GM03348 (cell line): ENCODE results near the gene NFAT5.
"Not testable (repeated sequence)": the region's sequence is repeated elsewhere in the genome, so short reads cannot be mapped to it uniquely, and the experiment has no call there.

Experiments
- DNase-seq: peaks from one replicate; pipeline ENCODE4 v3.0.0; 2012; ENCODE audit warnings: low spot score

NFAT5 gene, protein sequence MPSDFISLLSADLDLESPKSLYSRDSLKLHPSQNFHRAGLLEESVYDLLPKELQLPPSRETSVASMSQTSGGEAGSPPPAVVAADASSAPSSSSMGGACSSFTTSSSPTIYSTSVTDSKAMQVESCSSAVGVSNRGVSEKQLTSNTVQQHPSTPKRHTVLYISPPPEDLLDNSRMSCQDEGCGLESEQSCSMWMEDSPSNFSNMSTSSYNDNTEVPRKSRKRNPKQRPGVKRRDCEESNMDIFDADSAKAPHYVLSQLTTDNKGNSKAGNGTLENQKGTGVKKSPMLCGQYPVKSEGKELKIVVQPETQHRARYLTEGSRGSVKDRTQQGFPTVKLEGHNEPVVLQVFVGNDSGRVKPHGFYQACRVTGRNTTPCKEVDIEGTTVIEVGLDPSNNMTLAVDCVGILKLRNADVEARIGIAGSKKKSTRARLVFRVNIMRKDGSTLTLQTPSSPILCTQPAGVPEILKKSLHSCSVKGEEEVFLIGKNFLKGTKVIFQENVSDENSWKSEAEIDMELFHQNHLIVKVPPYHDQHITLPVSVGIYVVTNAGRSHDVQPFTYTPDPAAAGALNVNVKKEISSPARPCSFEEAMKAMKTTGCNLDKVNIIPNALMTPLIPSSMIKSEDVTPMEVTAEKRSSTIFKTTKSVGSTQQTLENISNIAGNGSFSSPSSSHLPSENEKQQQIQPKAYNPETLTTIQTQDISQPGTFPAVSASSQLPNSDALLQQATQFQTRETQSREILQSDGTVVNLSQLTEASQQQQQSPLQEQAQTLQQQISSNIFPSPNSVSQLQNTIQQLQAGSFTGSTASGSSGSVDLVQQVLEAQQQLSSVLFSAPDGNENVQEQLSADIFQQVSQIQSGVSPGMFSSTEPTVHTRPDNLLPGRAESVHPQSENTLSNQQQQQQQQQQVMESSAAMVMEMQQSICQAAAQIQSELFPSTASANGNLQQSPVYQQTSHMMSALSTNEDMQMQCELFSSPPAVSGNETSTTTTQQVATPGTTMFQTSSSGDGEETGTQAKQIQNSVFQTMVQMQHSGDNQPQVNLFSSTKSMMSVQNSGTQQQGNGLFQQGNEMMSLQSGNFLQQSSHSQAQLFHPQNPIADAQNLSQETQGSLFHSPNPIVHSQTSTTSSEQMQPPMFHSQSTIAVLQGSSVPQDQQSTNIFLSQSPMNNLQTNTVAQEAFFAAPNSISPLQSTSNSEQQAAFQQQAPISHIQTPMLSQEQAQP (N-terminal part only)

DNA sequence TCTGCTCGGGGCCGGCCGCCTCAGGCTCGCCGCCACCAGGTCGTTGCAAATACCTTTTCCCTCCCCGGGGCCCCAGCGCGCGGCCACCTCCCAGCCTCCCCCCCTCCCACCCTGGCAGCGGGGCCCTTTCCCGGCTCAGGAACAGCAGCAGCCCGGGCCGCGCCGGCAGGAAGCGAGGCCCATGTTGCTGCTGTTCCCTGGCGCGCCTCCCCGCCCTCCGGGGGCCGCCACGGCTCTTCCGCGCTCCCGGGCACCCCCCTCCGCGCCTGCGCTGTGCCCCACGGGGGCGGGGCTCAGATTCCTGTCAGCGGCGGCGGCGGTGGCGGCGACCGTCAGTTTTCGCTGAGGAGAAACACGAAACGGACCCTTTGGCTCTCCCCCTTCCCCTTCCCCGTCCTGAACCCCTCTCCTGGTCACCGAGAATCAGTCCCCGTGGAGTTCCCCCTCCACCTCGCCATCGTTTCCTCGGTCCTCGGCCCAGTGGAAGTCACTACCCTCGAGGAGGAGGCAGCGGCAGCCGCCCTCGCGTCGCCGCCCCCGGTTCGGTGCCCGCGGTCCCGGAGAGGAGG is at the start of gene NFAT5:
Gene NFAT5 (plus strand): TSS at position 296 of the 569 bp plus-strand sequence. CDS start 336 bp downstream, outside the sequence.
- DNase-seq: peak; percentile 94

GRCh38 chr16:69517914-69518313 is 47.9 kb upstream of the NFAT5 start:
- DNase-seq: not testable (repeated sequence)

DNA sequence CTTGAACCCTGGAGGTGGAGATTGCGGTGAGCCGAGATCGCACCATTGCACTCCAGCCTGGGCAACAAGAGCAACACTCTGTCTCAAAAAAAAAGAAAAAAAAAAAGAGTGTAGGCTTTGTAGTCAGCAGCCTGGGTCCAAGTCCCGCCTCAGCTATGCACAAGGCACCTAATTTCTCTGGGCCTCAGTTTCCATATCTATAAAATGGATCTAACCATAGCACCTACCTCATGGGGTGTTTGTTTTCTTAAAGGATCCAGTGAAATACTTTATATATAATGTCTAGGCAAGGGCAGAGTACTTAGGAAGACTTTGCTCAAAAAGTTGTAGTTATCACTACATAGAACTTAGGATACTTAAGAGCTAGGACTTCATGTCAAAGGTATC is 45.4 kb upstream of the NFAT5 start:
- DNase-seq: no peak

DNA sequence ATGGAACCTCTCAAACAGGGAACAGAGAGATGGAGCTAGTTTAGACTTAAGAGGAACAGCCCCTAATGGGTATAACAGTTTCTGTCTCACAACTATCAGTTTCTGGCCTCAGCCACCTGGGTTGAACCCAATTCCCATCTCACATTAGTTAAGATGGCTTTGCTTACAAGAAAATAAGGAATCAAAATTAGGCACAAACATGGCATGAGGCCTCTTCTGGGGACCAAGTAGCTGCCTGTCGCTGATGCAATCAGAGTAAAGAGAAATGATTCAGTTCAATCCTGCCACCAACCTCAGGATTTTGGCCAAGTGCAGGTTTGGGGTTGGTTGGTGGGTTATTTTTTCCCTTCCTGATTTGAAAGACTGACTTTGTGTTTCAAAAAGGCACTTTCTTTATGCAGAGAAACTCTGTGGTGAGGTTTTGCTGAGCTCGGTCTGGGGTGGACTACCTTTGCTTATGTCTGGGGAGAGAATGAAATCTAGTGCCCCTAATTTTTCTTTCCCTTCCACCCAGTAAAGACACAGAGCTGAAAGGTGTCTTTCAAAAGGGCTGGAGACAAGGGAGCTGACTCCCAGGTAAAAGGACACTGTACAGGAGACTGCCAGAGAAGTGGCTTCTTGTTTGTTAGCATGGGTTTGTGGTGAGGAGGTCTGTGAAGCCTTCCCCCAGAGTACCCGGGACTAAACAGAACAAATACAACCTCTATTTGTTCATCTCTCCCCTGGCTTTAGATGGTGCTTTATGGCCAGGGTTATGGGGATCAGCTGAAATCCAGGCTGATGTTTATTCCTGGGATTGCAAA is 44.8 kb upstream of the NFAT5 start:
- no peak for DNase-seq

- DNase-seq: no peak
Observed at GRCh38 chr16:69522041-69522578, 43.7 kb upstream of the NFAT5 start.

- DNase-seq: no peak
Observed at GRCh38 chr16:69522732-69523404, 42.9 kb upstream of the NFAT5 start.

DNA sequence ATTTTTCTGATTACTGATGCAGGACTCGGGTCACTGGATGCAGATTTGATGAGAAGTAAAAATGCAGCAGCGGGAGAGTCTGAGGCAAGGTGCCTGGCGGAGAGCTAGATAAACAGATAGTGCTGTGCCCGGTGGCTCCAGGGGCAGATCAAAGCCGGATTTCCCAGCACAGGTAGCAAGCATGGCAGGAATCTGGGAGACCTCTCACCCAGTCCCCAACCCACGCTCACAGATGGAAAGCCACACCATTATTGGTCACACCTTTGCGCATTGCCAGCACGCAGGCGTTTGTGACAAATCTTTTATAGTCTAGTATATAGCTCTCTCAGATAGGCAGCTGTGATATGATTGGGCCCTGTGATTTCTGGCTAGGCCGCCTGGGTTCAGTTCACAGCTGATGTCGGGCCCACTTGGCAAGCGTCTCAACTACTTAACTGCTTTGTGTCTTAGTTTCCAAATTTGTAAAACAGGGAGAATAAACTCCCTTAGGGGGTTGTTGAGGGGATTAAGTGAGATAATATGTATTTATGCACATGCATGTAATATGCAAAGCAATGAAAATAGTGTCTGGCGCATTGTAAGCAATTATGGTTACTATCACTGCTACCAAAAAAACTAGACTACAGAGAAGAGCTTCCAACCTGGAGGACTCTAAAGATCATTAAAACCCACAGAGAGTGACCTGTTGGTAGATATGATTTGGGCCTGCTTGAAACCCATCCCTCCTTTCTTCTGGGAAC is 42.0 kb upstream of the NFAT5 start:
- DNase-seq: no peak

DNA sequence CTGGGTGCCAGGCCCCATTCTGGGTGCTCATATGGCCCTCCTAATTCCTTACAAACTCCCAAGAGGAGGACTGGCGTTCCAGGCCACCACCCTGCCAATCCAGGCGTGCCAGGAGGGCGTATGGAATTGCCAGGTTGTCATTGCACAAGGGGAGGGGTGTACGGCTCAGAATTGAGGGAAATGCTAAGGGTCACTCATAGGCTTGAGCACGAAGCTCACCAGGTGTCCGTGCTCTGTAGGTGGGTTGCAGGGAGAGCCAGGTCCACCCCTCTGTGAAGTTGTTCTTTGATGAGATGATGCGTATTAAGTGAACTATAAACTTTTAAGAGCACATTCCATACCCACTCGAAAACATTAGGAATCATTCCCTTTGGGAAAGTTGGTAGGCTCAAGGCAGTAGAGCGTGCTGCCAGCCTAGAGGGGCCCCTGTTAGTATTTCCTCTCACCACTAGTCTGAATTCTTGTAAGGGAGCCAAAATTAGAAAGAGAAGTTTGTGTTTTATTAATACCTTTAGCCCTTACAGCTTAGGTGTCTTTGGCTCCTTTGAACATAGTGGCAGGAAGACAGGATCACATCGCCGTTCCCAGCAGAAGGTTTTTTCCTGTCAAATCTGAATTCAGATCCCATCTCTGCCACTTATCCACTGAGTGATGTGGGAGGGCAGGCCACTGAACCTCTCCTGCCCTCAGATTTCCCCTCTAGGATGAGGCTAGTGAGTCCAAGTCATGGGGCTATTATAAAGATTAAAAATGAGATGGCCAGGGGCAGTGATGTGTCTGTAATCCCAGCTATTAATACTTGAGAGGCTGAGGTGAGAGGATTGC is 38.7 kb upstream of the NFAT5 start:
- no peak for DNase-seq

GRCh38 chr16:69531988-69532387 is 33.8 kb upstream of the NFAT5 start:
- DNase-seq: no peak

DNA sequence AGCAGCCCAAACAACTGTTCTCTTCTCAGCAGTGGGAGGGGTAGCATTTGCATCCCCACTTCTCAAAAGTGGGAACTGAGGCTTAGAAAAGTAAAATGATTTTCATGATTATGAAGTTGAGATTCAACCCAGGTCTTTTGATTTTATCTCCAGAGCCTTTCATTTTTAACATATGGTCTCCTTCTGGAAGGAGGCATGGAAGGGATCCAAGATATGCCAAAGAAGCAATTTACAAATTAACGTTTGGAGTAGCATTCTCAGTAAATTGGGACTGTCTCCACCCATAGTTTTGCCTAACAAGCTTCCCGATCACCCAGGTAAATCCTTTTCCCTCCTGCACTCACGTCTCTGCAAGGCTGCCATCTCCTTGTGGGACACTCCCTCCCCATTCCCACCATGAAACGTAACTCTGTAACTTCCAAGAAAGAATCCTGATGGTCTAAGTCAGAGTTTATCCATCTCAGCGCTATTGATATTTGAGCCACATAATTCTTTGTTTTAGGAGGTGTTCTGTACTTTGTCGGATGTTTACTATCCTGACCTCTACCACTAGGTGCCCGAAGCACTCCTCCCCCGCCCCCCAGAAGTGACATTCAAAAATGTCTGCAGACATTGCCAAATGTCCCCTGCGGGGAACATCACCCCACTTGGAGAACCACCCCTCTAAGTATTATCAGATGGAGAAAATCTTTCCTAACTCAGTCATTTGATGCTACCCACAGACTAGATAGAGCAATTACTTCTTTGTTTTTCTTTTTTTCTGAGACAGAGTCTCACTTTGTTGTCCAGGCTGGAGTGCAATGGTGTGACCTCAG is 32.9 kb upstream of the NFAT5 start:
- peak; percentile 29 for DNase-seq

DNA sequence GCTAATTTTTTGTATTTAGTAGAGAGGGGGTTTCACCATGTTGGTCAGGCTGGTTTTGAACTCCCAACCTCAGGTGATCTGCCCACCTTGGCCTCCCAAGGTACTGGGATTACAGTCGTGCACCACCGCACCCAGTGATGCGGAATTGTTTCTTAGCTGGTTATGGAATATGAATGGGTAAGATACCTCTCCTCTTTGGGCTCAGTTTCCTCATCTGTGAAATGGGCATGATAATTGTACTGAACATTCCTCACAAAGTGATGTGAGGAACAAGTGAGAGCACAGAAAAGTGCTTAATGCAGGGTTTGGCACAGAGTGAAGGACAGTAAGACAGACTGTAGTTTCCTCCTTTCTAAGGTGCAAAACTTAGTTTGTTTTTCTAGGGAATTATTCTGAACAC is 31.0 kb upstream of the NFAT5 start:
- DNase-seq: no peak

- peak; percentile 68 for DNase-seq
Observed at GRCh38 chr16:69535123-69536050, 30.4 kb upstream of the NFAT5 start.

- no peak for DNase-seq
Observed at GRCh38 chr16:69537706-69538080, 28.1 kb upstream of the NFAT5 start.

DNA sequence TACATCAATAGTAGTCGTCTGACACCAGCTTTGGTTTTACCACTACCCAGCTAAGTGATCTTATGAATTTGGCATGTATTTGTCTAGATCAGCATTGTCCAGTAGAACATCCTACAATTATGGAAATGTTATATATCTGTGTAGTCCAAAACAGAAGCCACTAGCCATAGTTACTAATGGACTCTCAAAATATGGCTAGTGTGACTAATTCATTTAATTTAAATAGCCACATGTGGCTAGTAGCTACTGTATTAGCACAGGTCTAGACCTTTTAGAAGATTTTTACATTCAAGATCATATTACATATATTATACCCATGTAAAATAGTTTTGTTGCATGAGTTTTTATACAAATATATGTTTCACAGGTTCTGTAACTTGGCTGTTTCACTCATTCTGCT is 27.0 kb upstream of the NFAT5 start:
- no peak for DNase-seq

- DNase-seq: no peak
Observed at GRCh38 chr16:69542974-69543373, 22.8 kb upstream of the NFAT5 start.

DNA sequence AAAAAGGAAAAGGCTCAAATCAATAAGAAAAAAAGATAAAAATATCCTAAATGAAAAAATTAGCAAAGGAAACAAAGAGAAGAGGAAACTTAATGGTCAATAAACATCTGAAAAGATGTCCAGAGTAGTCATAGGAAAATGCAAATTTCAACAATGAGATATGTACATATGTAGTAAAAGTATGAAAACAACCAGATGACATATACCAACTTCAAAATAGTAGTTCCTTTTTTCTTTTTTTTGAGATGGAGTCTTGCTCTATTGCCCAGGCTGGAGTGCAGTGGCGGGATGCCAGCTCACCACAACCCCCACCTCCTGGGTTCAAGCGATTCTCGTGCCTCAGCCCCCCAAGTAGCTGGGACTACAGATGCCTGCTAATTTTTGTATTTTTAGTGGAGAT is 21.7 kb upstream of the NFAT5 start:
- DNase-seq: no peak

GRCh38 chr16:69546663-69547062 is 19.1 kb upstream of the NFAT5 start:
- not testable (repeated sequence) for DNase-seq
